Breast epithelium (tissue), 3 donors: ENCODE results near the gene JADE2.

Experiments
- POLR2A ChIP-seq: fragments of 450-650 bp; IDR thresholded peaks from one replicate; pipeline ENCODE4 v1.6.1; 2016; ENCODE audit warnings: antibody characterized with exemption, mild to moderate bottlenecking, moderate library complexity
- TF ChIP-seq, protein P1 (sequence below), 3 donors: fragments of 450-650 bp; IDR thresholded peaks; one replicate each; pipeline ENCODE4 v1.5.1; 2016 to 2017; ENCODE audit warnings: antibody characterized with exemption in 3 of 3, mild to moderate bottlenecking in 3 of 3, moderate library complexity in 3 of 3

DNA sequence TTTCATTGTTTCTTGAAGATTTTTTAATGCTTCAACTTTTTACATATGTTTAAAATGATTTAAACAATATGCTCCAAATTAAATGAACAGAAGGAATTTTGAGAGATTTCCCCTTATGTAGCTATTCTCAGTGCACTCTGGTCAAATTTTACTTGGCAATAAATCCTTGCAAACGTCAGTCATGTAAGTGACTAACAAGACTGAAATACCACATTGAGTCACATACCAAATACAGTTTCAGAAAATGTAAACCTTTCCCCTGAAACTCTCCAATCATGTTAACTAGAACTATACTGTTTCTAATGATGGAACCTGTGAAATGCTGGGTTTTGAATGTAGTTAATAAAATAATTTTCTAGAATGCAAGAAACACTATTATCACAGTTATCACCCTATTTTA, 77.6 kb downstream of the JADE2 start:
- TF ChIP-seq POLR2A, result no peak
- TF ChIP-seq, protein P1, sequence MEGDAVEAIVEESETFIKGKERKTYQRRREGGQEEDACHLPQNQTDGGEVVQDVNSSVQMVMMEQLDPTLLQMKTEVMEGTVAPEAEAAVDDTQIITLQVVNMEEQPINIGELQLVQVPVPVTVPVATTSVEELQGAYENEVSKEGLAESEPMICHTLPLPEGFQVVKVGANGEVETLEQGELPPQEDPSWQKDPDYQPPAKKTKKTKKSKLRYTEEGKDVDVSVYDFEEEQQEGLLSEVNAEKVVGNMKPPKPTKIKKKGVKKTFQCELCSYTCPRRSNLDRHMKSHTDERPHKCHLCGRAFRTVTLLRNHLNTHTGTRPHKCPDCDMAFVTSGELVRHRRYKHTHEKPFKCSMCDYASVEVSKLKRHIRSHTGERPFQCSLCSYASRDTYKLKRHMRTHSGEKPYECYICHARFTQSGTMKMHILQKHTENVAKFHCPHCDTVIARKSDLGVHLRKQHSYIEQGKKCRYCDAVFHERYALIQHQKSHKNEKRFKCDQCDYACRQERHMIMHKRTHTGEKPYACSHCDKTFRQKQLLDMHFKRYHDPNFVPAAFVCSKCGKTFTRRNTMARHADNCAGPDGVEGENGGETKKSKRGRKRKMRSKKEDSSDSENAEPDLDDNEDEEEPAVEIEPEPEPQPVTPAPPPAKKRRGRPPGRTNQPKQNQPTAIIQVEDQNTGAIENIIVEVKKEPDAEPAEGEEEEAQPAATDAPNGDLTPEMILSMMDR (IDR thresholded peaks at IDR 0.05), result no peak
